Hepatocyte (in vitro differentiated cells): ENCODE measurements around the gene ZNF787. TPM values are rescaled to one million over a fixed set of nuclear protein-coding genes. Genes with fewer than 3 reads are reported as not detected.

Experiments
- DNase-seq: peaks from one replicate; pipeline ENCODE4 v3.0.0-alpha.2; 2016; ENCODE audit warnings: low spot score
- H2AFZ ChIP-seq: fragments of 200-600 bp; sonication (generic); 2 replicates; pipeline ENCODE4 v1.6.0; 2016; ENCODE audit warnings: antibody characterized with exemption, mild to moderate bottlenecking
- H3K27ac ChIP-seq: fragments of 200-600 bp; sonication (generic); 2 replicates; pipeline ENCODE4 v1.5.1; 2016; ENCODE audit warnings: mild to moderate bottlenecking
- H3K27me3 ChIP-seq: fragments of 200-600 bp; sonication (generic); 2 replicates; pipeline ENCODE4 v1.6.1; 2016
- H3K36me3 ChIP-seq: fragments of 200-600 bp; sonication (generic); replicated peaks from 2 replicates; pipeline ENCODE4 v1.5.1; 2016; ENCODE audit warnings: low read depth; ENCODE audit not compliant: insufficient read depth
- H3K4me1 ChIP-seq: fragments of 200-600 bp; sonication (generic); 2 replicates; pipeline ENCODE4 v1.5.1; 2016; ENCODE audit warnings: mild to moderate bottlenecking, moderate library complexity; ENCODE audit not compliant: insufficient read depth
- H3K4me2 ChIP-seq: fragments of 200-600 bp; sonication (generic); 2 replicates; pipeline ENCODE4 v1.6.0; 2016
- H3K4me3 ChIP-seq: fragments of 200-600 bp; sonication (generic); 2 replicates; pipeline ENCODE4 v1.5.1; 2016; ENCODE audit warnings: mild to moderate bottlenecking
- H3K79me2 ChIP-seq: fragments of 200-600 bp; sonication (generic); 2 replicates; pipeline ENCODE4 v1.6.0; 2017; ENCODE audit warnings: mild to moderate bottlenecking
- H3K9me2 ChIP-seq: fragments of 200-600 bp; sonication (generic); replicated peaks from 2 replicates; pipeline ENCODE4 v1.6.0; 2017; ENCODE audit warnings: mild to moderate bottlenecking; ENCODE audit not compliant: insufficient read depth
- H3K9me3 ChIP-seq: fragments of 200-600 bp; sonication (generic); 2 replicates; pipeline ENCODE4 v1.5.1; 2016; ENCODE audit warnings: low read depth, mild to moderate bottlenecking
- H4K20me1 ChIP-seq: fragments of 200-600 bp; sonication (generic); 2 replicates; pipeline ENCODE4 v1.6.0; 2016; ENCODE audit warnings: mild to moderate bottlenecking; ENCODE audit not compliant: insufficient read depth, poor library complexity, severe bottlenecking
- EZH2 ChIP-seq: fragments of 200-600 bp; sonication (generic); IDR thresholded peaks from 2 replicates; pipeline ENCODE4 v1.6.1; 2016; ENCODE audit warnings: antibody characterized with exemption, mild to moderate bottlenecking, borderline replicate concordance
- EZH2phosphoT487 ChIP-seq: fragments of 200-600 bp; sonication (generic); IDR thresholded peaks from one replicate; pipeline ENCODE4 v1.6.1; 2018; ENCODE audit warnings: antibody characterized with exemption, mild to moderate bottlenecking, low read depth, moderate library complexity; ENCODE audit not compliant: unreplicated experiment, severe bottlenecking
- WGBS: methylation state at CpG from one replicate; pipeline ENCODE4 v1.1.6; 2016; ENCODE audit warnings: low lambda C conversion rate; ENCODE audit errors: missing lambda C conversion rate; 5-methylcytosine and 5-hydroxymethylcytosine counted together
- polyA plus RNA-seq: library from polyadenylated mRNA; unstranded; fragments of >200 nt; fragmentation: Nextera tagmentation; extraction: Ambion mirVana; gene quantifications from 2 replicates; pipeline ENCODE4 v1.2.1, GENCODE V29; 2016
- total RNA-seq: library from RNA; depleted of rRNA; stranded (reverse); fragments of >200 nt; gene quantifications from 2 replicates; pipeline ENCODE4 v1.2.3, GENCODE V29; 2014
- TF ChIP-seq, protein P1 (sequence below): fragments of 200-600 bp; sonication (generic); IDR thresholded peaks from 2 replicates; pipeline ENCODE4 v1.5.1; 2016; ENCODE audit warnings: antibody characterized with exemption, mild to moderate bottlenecking; ENCODE audit not compliant: poor library complexity

ZNF787 gene
- total and polyA plus RNA-seq, 2 experiments from 2014 or later: 23.5 to 24.9 TPM

DNA sequence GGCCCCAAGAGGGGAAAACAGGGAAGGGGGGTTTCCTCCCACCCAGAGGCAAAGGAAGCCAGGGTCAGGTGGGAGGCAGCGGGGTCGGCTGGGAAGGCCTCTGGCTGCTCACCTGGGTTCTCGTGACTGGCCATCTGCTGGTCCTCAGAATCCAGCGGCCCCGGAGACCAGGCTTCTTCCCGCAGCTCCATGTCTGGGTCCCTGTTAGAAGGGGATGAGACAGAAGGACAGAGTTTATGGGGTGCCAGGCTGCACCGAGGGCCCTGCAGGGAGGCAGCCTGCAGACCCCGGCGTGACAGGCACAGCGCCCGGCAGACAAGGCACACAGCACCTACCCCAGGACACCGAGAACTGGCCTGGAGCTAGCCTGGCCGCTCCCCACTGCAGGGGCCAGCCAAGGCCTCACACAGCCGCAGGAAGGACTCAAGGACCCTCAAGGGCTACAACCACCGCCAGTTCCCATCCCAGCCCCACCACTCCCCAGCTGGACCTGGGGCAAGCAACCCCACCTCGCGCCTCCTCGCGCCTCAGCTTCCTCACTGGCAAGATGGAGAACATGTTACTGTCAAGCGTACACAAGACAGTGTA, 18.0 kb downstream of the ZNF787 start:
- TF ChIP-seq EZH2phosphoT487 (no peak), EZH2 (no peak)
- TF ChIP-seq, protein P1, sequence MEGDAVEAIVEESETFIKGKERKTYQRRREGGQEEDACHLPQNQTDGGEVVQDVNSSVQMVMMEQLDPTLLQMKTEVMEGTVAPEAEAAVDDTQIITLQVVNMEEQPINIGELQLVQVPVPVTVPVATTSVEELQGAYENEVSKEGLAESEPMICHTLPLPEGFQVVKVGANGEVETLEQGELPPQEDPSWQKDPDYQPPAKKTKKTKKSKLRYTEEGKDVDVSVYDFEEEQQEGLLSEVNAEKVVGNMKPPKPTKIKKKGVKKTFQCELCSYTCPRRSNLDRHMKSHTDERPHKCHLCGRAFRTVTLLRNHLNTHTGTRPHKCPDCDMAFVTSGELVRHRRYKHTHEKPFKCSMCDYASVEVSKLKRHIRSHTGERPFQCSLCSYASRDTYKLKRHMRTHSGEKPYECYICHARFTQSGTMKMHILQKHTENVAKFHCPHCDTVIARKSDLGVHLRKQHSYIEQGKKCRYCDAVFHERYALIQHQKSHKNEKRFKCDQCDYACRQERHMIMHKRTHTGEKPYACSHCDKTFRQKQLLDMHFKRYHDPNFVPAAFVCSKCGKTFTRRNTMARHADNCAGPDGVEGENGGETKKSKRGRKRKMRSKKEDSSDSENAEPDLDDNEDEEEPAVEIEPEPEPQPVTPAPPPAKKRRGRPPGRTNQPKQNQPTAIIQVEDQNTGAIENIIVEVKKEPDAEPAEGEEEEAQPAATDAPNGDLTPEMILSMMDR: no peak
- Histone ChIP-seq H3K79me2 (peaks cover 71% of the 10 kb centered on the region), H3K36me3 (no peaks in the 10 kb centered on the region)

GRCh38 chr19:56101746-56102535, 19.2 kb downstream of the ZNF787 start:
- no peak overlapping the region for H3K4me2 ChIP-seq
- peaks cover 33% of the 10 kb centered on the region for H4K20me1 ChIP-seq
- H3K4me1 ChIP-seq: peaks cover 4% of the 10 kb centered on the region
- TF ChIP-seq EZH2phosphoT487 (no peak), EZH2 (no peak)
- TF ChIP-seq, protein P1: no peak
- no peaks in the 10 kb centered on the region for H3K36me3 ChIP-seq
- no peak overlapping the region for H2AFZ ChIP-seq
- H3K79me2 ChIP-seq: peaks cover 63% of the 10 kb centered on the region
- 95% methylated on average over 34 of the region's 34 CpGs for WGBS
- H3K9me3 ChIP-seq: no peaks in the 10 kb centered on the region
- no peaks in the 10 kb centered on the region for H3K27me3 ChIP-seq
- no peak overlapping the region for H3K4me3 ChIP-seq
- H3K9me2 ChIP-seq: no peaks in the 10 kb centered on the region
- DNase-seq: no peak
- H3K27ac ChIP-seq: no peak overlapping the region

More for the DNA sequence above, 18.0 kb downstream of the ZNF787 start:
- peaks cover 4% of the 10 kb centered on the region for H3K4me1 ChIP-seq
- WGBS: 96% methylated on average over 20 of the region's 20 CpGs
- H3K27me3 ChIP-seq: no peaks in the 10 kb centered on the region
- H3K9me2 ChIP-seq: no peaks in the 10 kb centered on the region
- H3K27ac ChIP-seq: no peak overlapping the region
- H3K4me2 ChIP-seq: no peak overlapping the region
- peaks cover 44% of the 10 kb centered on the region for H4K20me1 ChIP-seq
- H2AFZ ChIP-seq: no peak overlapping the region
- H3K9me3 ChIP-seq: no peaks in the 10 kb centered on the region
- H3K4me3 ChIP-seq: no peak overlapping the region
- no peak for DNase-seq

GRCh38 chr19:56101095-56101494, 20.0 kb downstream of the ZNF787 start:
- Histone ChIP-seq H3K27ac (no peak overlapping the region), H3K79me2 (peaks cover 56% of the 10 kb centered on the region), H3K9me2 (no peaks in the 10 kb centered on the region), H2AFZ (no peak overlapping the region), H3K4me1 (peaks cover 4% of the 10 kb centered on the region), H3K36me3 (no peaks in the 10 kb centered on the region), H3K27me3 (no peaks in the 10 kb centered on the region), H3K4me2 (no peak overlapping the region), H3K4me3 (no peak overlapping the region), H3K9me3 (no peaks in the 10 kb centered on the region), H4K20me1 (peaks cover 25% of the 10 kb centered on the region)
- no peak for DNase-seq
- 89% methylated on average over 24 of the region's 25 CpGs for WGBS
- TF ChIP-seq EZH2phosphoT487 (no peak), EZH2 (no peak)
- TF ChIP-seq, protein P1: no peak
